GM21825 (cell line): ENCODE data around the gene GNL1.
"Not testable (repeated sequence)": the region's sequence is repeated elsewhere in the genome, so short reads cannot be mapped to it uniquely, and the experiment has no call there.

Experiments used
- ATAC-seq: cut with Tn5 transposase; IDR thresholded peaks from one replicate; pipeline ENCODE4 v1.9.1; 2021; ENCODE audit warnings: mild to moderate bottlenecking, moderate library complexity; ENCODE audit not compliant: unreplicated experiment

Gene GNL1, protein sequence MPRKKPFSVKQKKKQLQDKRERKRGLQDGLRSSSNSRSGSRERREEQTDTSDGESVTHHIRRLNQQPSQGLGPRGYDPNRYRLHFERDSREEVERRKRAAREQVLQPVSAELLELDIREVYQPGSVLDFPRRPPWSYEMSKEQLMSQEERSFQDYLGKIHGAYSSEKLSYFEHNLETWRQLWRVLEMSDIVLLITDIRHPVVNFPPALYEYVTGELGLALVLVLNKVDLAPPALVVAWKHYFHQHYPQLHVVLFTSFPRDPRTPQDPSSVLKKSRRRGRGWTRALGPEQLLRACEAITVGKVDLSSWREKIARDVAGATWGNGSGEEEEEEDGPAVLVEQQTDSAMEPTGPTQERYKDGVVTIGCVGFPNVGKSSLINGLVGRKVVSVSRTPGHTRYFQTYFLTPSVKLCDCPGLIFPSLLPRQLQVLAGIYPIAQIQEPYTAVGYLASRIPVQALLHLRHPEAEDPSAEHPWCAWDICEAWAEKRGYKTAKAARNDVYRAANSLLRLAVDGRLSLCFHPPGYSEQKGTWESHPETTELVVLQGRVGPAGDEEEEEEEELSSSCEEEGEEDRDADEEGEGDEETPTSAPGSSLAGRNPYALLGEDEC

DNA sequence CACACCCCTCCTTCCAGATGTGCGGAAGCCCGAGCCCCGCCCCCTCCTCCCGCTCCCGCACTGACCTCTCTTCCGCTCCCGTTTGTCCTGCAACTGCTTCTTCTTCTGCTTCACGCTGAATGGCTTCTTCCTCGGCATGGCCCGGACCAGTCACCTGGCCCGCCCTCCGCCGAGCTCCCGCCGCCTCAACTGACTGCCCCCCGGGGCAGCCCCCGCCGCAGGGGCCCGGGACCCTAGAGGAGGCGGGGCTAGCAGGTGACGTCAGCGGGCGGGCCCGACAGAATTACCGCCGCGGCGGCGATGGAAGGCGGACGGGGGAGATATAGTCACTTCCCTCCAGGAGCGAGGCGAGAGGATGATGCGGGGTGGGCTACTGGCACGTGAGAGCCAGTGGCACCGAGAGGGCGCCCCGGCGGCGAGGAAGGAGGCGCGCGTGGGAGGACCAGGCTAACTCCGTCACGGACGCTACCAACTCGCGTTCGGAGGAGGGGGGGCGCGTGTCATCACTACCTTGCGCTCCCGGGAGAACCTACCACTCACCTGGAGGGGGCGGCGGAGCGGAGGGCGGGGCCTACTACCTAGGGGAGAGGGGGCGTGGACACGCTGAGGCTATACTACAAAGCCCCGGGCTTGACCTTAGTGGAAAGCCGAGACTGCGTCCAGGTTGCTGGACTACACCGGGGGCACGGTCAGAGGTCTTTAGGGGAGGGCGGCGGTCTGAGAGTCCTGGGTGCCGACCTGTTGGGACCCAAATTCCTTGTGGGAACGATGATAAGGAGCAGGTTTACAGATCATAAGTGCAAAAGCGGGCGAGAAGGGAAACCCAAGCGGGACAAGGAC lies at the start of gene GNL1:
Gene GNL1, minus strand, starts transcription at position 424 of the 840 bp plus-strand sequence. Its CDS starts 286 bp downstream, at position 138.
- ATAC-seq, result peak; percentile 76

DNA sequence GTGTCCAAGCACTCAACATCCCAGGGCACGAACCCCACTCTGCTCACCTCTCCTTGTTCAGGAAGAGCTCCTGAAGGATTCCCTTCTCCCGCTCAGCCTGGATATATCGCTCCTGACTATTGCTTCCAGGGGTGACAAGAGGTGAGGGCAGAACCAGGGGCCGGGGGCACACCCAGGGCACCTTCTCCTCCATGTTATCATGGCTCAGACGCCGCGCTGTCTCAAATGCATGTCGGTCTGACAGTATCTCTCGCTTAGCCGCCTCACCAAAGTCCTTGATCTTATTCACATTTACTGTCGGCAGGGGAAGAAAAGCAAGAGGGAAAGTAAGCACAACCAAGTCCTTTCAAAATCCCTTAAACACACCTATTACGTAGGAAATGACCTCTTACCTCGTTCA lies 47.7 kb upstream of the GNL1 start:
- ATAC-seq, result no peak

GRCh38 chr6:30601815-30602641 lies 45.7 kb upstream of the GNL1 start:
- ATAC-seq, result no peak

DNA sequence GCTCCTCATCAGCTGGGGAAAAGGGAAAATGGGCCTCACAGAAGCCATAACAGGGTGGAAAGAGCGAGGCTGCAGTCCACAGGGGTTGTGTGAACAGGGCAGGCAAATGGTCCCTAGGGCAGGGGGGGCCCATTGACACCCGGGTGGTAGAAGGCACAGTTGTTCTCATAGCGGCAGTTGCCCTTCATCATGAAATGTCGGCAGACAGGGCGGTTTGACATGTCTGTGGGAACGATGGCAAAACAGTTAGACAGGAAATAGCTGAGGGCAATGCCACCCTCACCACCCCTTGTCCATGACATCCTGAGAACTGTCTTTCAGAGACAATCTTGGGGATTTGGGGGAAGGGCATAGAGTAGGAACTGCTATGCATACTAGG lies 45.1 kb upstream of the GNL1 start:
- no peak for ATAC-seq

DNA sequence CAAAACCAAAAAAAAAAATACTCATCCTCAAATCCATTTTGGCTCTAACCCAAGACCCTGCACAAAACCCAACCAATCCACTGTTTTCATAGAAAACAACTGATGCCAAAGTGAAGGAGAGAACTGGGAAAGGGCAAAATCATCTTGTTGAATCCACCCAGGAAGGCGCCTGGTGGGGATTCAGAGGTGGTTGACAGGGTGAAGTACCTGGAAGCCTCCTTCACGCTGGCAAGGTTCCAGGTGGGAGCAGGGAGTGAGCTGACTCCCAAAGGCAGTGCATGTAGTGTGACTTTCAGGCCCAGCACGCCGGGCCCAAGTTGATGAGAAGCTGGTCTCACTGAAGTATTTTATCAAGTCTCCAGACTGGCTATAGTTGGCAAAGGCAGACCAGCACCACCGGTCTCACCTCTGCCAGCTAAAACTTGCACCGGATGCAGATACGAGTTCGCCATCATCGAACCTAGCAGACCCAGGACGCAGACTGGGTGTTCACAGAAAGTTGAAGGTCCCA lies 44.2 kb upstream of the GNL1 start:
- ATAC-seq, result no peak

- ATAC-seq, result no peak
Observed at GRCh38 chr6:30599625-30600324, 43.5 kb upstream of the GNL1 start.

GRCh38 chr6:30598912-30599624 lies 42.8 kb upstream of the GNL1 start:
- ATAC-seq, result no peak

- ATAC-seq, result not testable (repeated sequence)
Observed at GRCh38 chr6:30597315-30598144, 41.2 kb upstream of the GNL1 start.

DNA sequence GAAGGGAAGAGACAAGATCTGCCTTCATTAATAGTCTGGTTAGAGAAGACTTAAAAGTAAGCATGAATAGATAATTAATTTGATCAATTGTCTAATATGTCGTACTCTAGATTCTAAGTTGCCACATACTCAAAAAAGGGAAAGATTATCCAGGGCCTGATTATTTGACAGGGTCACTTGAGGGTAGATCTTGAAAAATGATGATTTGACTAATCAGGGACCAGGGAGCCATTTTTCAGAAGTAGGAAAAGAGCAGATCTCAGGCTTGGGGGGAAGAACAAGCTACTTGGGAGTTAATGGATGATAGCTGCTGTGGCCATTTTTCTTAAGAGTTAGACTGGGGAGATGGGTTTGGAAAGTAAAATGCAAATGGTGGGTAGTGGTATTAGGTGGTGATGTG lies 36.0 kb upstream of the GNL1 start:
- no peak for ATAC-seq

DNA sequence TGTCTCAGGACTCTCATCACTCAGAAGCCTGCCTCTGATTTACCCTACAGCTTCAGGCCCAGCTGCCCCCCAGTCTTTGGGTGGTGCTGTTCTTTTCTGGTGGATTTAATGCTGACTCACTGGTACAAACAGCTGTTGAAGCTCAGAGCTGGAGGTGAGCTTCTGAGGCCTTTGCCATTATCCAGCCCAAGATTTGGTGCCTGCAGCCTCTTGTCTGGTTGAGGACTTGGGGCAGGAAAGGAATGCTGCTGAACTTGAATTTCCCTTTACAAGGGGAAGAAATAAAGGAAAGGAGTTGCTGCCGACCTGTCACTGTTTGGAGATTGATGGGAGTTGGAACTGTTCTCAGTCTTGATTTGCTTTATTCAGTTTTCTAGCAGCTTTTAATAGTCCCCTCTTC lies 34.7 kb upstream of the GNL1 start:
- ATAC-seq, result no peak

- ATAC-seq, result no peak
Observed at GRCh38 chr6:30590509-30590908, 34.2 kb upstream of the GNL1 start.

DNA sequence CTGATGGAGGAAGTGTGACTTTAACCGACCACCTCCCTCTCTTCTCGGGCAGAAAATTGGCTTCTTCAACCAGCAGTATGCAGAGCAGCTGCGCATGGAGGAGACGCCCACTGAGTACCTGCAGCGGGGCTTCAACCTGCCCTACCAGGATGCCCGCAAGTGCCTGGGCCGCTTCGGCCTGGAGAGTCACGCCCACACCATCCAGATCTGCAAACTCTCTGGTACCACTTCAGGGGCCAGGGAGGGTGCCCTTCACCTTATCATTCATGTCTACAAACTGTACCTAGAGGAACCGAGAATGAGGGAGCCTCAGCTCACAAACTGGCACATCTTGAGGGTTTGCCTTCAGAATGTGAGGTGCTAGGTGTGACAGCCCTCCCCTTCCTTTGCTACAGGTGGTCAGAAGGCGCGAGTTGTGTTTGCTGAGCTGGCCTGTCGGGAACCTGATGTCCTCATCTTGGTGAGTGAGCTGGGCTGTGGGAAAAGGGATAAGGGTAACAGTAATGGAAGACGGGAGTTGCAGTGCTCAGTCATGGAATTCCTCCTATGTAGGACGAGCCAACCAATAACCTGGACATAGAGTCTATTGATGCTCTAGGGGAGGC lies 33.6 kb upstream of the GNL1 start:
- no peak for ATAC-seq

- no peak for ATAC-seq
Observed at GRCh38 chr6:30583921-30584320, 27.6 kb upstream of the GNL1 start.

DNA sequence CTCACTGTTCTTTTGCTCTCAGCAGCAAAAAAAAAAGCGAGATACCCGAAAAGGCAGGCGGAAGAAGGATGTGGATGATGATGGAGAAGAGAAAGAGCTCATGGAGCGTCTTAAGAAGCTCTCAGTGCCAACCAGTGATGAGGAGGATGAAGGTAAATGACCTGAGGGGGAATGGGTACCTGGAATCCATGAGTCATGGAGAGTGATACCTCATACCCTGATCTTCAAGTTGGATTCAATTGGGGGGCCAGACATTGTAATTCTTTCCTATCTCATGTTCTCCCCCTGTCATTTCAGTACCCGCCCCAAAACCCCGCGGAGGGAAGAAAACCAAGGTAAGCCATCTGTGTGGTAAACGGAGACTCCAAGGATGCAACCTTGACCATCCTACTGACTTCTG lies 21.8 kb upstream of the GNL1 start:
- no peak for ATAC-seq

GRCh38 chr6:30573113-30573512 lies 16.8 kb upstream of the GNL1 start:
- no peak for ATAC-seq

- ATAC-seq, result no peak
Observed at GRCh38 chr6:30572148-30572547, 15.9 kb upstream of the GNL1 start.

- ATAC-seq, result no peak
Observed at GRCh38 chr6:30571762-30572082, 15.4 kb upstream of the GNL1 start.

- ATAC-seq, result peak; percentile 96
Observed at GRCh38 chr6:30571075-30571761, 14.9 kb upstream of the GNL1 start, which contains the start of gene ABCF1. TSS of gene ABCF1 (plus strand) at chr6:30571442. CDS start at chr6:30571488, 46 bp downstream.
